Heart right ventricle (tissue), 16 donors: Measurements from ENCODE around the gene CSRP1. TPM values are rescaled to one million over a fixed set of nuclear protein-coding genes. Genes with fewer than 3 reads are reported as not detected.
"Not testable (repeated sequence)": the region's sequence is repeated elsewhere in the genome, so short reads cannot be mapped to it uniquely, and the experiment has no call there.

Experiments used
- ATAC-seq, 8 donors: fragments of 200-7000 bp; cut with Tn5 transposase; one replicate each; pipeline ENCODE4 v1.9.1; 2020; ENCODE audit warnings: mild to moderate bottlenecking in 8 of 8, moderate library complexity in 8 of 8, moderate number of reproducible peaks in 1 of 8
- DNase-seq, 2 donors: peaks; one replicate each; pipeline ENCODE4 v3.0.0-alpha.2; 2020
- H3K27ac ChIP-seq, 10 donors: fragments of 200-600 bp; sonication (generic) in 2 of 10; one replicate each; pipeline versions ENCODE4 v1.5.0 to v1.8.0; 2020 to 2022; ENCODE audit warnings: mild to moderate bottlenecking in 3 of 10
- H3K27me3 ChIP-seq, 7 donors: fragments of 200-600 bp; one replicate each; pipeline ENCODE4 v1.8.0; 2021 to 2022; ENCODE audit warnings: mild to moderate bottlenecking in 2 of 7
- H3K36me3 ChIP-seq, 9 donors: fragments of 200-600 bp; sonication (generic) in 1 of 9; one replicate each; pipeline versions ENCODE4 v1.5.0 to v1.8.0; 2020 to 2022; ENCODE audit warnings: mild to moderate bottlenecking in 2 of 9
- H3K4me1 ChIP-seq, 9 donors: fragments of 200-600 bp; sonication (generic) in 1 of 9; one replicate each; pipeline versions ENCODE4 v1.5.0 to v1.8.0; 2020 to 2022; ENCODE audit warnings: mild to moderate bottlenecking in 4 of 9
- H3K4me3 ChIP-seq, 10 donors: fragments of 200-600 bp; sonication (generic) in 2 of 10; one replicate each; pipeline versions ENCODE4 v1.5.0 to v1.8.0; 2020 to 2022; ENCODE audit warnings: mild to moderate bottlenecking in 7 of 10, moderate library complexity in 2 of 10
- H3K9me3 ChIP-seq, 11 donors: fragments of 200-600 bp in 10 of 11; sonication (generic) in 2 of 11; one replicate each; pipeline versions ENCODE4 v1.5.0 to v1.8.0; 2013 to 2022; ENCODE audit warnings: mild to moderate bottlenecking in 2 of 11, control low read depth in 1 of 11, moderate library complexity in 1 of 11
- CTCF ChIP-seq, 9 donors: fragments of 200-600 bp; sonication (generic) in 2 of 9; IDR thresholded peaks; one replicate each; pipeline versions ENCODE4 v1.5.0 to v1.8.0; 2021 to 2022; ENCODE audit warnings: antibody characterized with exemption in 9 of 9, mild to moderate bottlenecking in 5 of 9, moderate library complexity in 1 of 9
- WGBS, 2 donors: extraction: QIAGEN DNeasy Blood & Tissue Kit; methylation state at CpG; one replicate each; pipeline ENCODE4 v1.1.7; 2013; ENCODE audit warnings: inconsistent platforms in 1 of 2; 5-methylcytosine and 5-hydroxymethylcytosine counted together
- intact Hi-C, 10 donors: fragments of 100-400 bp; cut with DNase I; formaldehyde crosslinking; loops; one replicate each; pipeline versions ENCODE4 v1.11.1 to v1.14.2; 2022
- polyA plus RNA-seq, 2 donors: library from polyadenylated mRNA; stranded (reverse); fragments of 200-250 nt; gene quantifications; one replicate each; pipeline ENCODE4 v1.2.3, GENCODE V29; 2013
- total RNA-seq, 10 donors: library from RNA; stranded (reverse); fragmentation: NEBNext Ultra II Directional in 3 of 10; extraction: Animal tissue kit (Norgen Biotek cat#: 25700) in 3 of 10; gene quantifications; one replicate each; pipeline versions ENCODE4 v1.2.1 to v1.2.4, GENCODE V29; 2021 to 2023
- donor health status: Arrhythmogenic right ventricular cardiomyopathy.
- donor health status: ischemic (EF 13 %, LVEDD 7.1; RV severe dilation, severe dysfunction).
- donor health status: healthy with polysubstance abuse.
- donor health status: DM: no; HTN: yes; CAD: no.
- donor health status: DM: no; HTN: no; CAD: no.
- donor health status: ischemic (EF 25% LVEDD 6.9; RV normal size, moderate dysfunction).
- donor health status: ischemic (EF 25% LVEDD 5.7; RV mildly dilated, moderate dysfunction).
- donor health status: healthy.
- donor health status: DM: yes; HTN: yes; CAD: no.
- donor health status: Ischemic cardiomyopathy.
- donor health status: ischemic (EF 35%, LVEDD 5.7; RV mildly dilated, moderate dysfunction).
- donor health status: nonischemic (EF 11% LVEDD 7.7; RV severe dilation, severe dysfunction).
- donor health status: DM: yes; HTN: yes; CAD: no.
- donor health status: PGD.
- donor health status: ischemic (EF 29% LVEDD 5.4; RV normal size, mild dysfunction).
- donor health status: nonischemic (EF 23%, LVEDD 6.1; RV moderate dilation, normal function).

CSRP1 gene
- total and polyA plus RNA-seq, 12 donors = 48.1 to 104 (median 67.7) TPM

GRCh38 chr1:201530741-201531531 is 24.0 kb upstream of the CSRP1 start:
- H3K4me1 ChIP-seq = peaks cover 11 to 50% (median 35%) of the 10 kb centered on the region in 9 donors
- 42 to 53% methylated on average over 26 of the region's 26 CpGs for WGBS, 2 donors
- H3K27ac ChIP-seq = peak overlapping the region; percentile 4 to 92 (median 73)
- peak; percentile 86 to 90 for DNase-seq
- ATAC-seq = peak; percentile 86 to 92 (median 89)
- intact Hi-C loops = loop anchor here in 7 of 10 donors (1.0 to 10.0 kb wide), 9 partner anchors 36 to 444 kb away; no protein-coding TSS in a partner anchor
- H3K27me3 ChIP-seq = no peaks in the 10 kb centered on the region
- H3K36me3 ChIP-seq = no peaks in the 10 kb centered on the region
- TF ChIP-seq CTCF (IDR thresholded peaks at IDR 0.05) = peak; percentile 74 to 94 (median 88)
- H3K9me3 ChIP-seq = no peaks in the 10 kb centered on the region
- no peak overlapping the region for H3K4me3 ChIP-seq

- Histone ChIP-seq H3K27me3 (no peaks in the 10 kb centered on the region), H3K27ac (no peak overlapping the region), H3K9me3 (peaks cover 0 to 12% (median 0%) of the 10 kb centered on the region in 11 donors), H3K36me3 (peaks cover 0 to 11% (median 0%) of the 10 kb centered on the region in 9 donors), H3K4me1 (peaks cover 11 to 35% (median 28%) of the 10 kb centered on the region in 9 donors), H3K4me3 (no peak overlapping the region)
- TF ChIP-seq CTCF (IDR thresholded peaks at IDR 0.05) = no peak
- ATAC-seq (no peak), DNase-seq (no peak)
- WGBS, 2 donors = 90 to 93% methylated on average over 3 of the region's 3 CpGs
- intact Hi-C loops = no loop called here
Measured at GRCh38 chr1:201528631-201529252, 21.8 kb upstream of the CSRP1 start.

GRCh38 chr1:201527879-201528278 is 21.0 kb upstream of the CSRP1 start:
- peaks cover 0 to 11% (median 0%) of the 10 kb centered on the region in 9 donors for H3K36me3 ChIP-seq
- H3K9me3 ChIP-seq = peaks cover 0 to 20% (median 0%) of the 10 kb centered on the region in 11 donors
- H3K27ac ChIP-seq = no peak overlapping the region
- DNase-seq (no peak), ATAC-seq (no peak)
- intact Hi-C loops = no loop called here
- H3K4me1 ChIP-seq = peaks cover 11 to 30% (median 25%) of the 10 kb centered on the region in 9 donors
- TF ChIP-seq CTCF (IDR thresholded peaks at IDR 0.05) = no peak
- H3K27me3 ChIP-seq = no peaks in the 10 kb centered on the region
- no peak overlapping the region for H3K4me3 ChIP-seq
- WGBS, 2 donors = 93 to 94% methylated on average over 4 to 5 of the region's 5 CpGs

GRCh38 chr1:201525193-201525778 is 18.4 kb upstream of the CSRP1 start:
- no peak for ATAC-seq

GRCh38 chr1:201520046-201520575 is 13.2 kb upstream of the CSRP1 start:
- H3K27ac ChIP-seq, intact Hi-C loops, ATAC-seq, H3K4me3 ChIP-seq, H3K27me3 ChIP-seq, H3K4me1 ChIP-seq, DNase-seq: not testable (repeated sequence)
- WGBS, 2 donors = 80 to 88% methylated on average over 14 of the region's 14 CpGs
- H3K36me3 ChIP-seq = peaks cover 0 to 11% (median 0%) of the 10 kb centered on the region in 9 donors
- H3K9me3 ChIP-seq = peaks cover 0 to 21% (median 0%) of the 10 kb centered on the region in 11 donors

More at GRCh38 chr1:201525193-201525778, 18.4 kb upstream of the CSRP1 start:
- no peaks in the 10 kb centered on the region for H3K27me3 ChIP-seq
- no peak for TF ChIP-seq CTCF (IDR thresholded peaks at IDR 0.05)
- intact Hi-C loops = no loop called here
- DNase-seq = no peak
- H3K4me1 ChIP-seq = peaks cover 0 to 8% (median 0%) of the 10 kb centered on the region in 9 donors
- WGBS, 2 donors = 96 to 98% methylated on average over 1 of the region's 1 CpG
- peaks cover 0 to 21% (median 0%) of the 10 kb centered on the region in 11 donors for H3K9me3 ChIP-seq
- no peak overlapping the region for H3K4me3 ChIP-seq
- H3K27ac ChIP-seq = no peak overlapping the region
- H3K36me3 ChIP-seq = peaks cover 0 to 11% (median 0%) of the 10 kb centered on the region in 9 donors
